HG03439 (cell line): ENCODE results near the gene ADIPOR2.
"Not testable (repeated sequence)": the region's sequence is repeated elsewhere in the genome, so short reads cannot be mapped to it uniquely, and the experiment has no call there.

Source experiments
- ATAC-seq: cut with Tn5 transposase; IDR thresholded peaks from one replicate; pipeline ENCODE4 v1.9.1; 2021; ENCODE audit warnings: mild to moderate bottlenecking, moderate library complexity; ENCODE audit not compliant: unreplicated experiment

Gene ADIPOR2

DNA sequence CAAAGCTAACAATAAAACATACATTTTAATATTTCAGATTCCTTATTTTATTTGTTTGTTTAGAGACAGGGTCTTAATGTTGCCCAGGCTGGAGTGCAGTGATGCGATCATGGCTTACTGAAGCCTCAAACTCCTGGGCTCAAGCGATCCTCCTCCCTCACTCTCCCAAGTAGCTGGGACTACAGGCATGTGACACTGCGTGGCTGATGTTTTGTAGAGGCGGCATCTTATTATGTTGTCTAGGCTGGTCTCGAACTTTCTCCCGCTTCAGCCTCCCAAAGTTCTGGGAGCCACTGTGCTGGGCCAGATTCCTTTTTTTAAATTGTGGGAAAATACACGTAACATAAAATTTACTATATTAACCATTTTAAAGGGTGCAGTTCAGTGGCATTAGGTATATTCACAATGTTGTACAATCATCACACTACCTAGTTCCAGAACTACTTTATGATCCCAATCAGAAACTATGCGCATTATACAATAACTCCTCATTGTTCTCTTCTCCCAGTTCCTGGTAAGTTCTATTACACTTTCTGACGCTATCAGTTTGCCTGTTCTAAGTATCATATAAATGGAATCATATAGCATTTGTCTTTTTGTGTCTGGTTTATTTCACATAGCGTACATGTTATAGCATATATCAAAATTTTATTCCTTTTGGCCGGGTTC is 40.3 kb downstream of the ADIPOR2 start:
- ATAC-seq = no peak

DNA sequence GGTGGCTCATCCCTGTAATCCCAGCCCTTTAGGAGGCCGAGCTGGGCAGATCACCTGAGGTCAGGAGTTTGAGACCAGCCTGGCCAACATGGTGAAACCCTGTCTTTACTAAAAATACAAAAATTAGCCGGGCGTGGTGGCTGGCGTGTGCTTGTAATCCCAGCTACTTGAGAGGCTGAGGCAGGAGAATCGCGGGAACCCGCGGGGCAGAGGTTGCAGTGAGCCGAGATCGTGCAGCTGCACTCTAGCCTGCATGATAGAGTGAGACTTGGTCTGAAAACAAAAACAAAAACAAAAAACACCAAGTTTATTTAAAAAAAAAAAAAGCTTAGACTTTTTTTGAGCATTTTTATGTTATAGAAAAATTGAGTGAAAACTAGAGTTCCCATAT is 40.8 kb downstream of the ADIPOR2 start:
- not testable (repeated sequence) for ATAC-seq

DNA sequence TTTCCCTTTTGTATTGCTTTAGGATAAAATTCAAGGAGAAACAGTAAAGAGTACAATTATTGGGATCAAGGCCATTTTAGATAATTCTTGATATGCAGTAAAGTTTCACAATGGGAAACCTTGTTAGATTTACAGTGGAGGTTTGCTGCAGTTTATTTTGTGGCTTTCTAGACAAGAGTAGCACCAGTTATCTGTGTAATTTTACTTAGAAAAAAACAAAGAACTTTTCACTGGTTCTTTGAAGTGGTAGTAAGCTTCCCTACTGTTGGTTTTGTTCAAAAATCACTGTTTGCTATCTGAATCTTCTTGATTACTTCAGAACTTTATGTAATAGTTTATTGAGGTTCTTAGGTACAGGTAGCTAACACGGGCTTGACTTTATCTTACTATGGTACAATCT is 42.0 kb downstream of the ADIPOR2 start:
- ATAC-seq = no peak

GRCh38 chr12:1733712-1734111 is 42.8 kb downstream of the ADIPOR2 start:
- ATAC-seq = not testable (repeated sequence)

GRCh38 chr12:1737652-1738286 is 46.9 kb downstream of the ADIPOR2 start:
- ATAC-seq = no peak

DNA sequence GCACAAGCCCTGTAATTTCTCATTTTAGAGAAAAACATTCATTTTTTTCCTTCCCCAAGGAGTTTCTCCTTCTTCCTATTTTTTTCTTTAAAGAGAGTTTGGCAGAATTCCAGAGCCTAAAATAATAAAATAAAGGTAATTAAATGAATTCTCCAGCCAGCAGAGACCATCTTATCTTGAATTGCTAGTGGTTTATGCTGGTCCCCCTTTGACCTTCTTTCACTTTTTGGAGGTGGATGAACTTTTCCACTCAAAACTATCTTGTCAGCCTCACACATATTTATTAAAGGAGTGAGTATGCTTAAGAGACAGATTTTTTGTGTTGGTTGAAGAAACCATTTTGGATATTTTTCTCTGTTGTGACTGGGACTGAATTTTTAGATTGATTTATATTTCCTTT is 47.6 kb downstream of the ADIPOR2 start:
- ATAC-seq = no peak

- no peak for ATAC-seq
These were observed 48.5 kb downstream of the ADIPOR2 start for GRCh38 chr12:1739368-1739767.

DNA sequence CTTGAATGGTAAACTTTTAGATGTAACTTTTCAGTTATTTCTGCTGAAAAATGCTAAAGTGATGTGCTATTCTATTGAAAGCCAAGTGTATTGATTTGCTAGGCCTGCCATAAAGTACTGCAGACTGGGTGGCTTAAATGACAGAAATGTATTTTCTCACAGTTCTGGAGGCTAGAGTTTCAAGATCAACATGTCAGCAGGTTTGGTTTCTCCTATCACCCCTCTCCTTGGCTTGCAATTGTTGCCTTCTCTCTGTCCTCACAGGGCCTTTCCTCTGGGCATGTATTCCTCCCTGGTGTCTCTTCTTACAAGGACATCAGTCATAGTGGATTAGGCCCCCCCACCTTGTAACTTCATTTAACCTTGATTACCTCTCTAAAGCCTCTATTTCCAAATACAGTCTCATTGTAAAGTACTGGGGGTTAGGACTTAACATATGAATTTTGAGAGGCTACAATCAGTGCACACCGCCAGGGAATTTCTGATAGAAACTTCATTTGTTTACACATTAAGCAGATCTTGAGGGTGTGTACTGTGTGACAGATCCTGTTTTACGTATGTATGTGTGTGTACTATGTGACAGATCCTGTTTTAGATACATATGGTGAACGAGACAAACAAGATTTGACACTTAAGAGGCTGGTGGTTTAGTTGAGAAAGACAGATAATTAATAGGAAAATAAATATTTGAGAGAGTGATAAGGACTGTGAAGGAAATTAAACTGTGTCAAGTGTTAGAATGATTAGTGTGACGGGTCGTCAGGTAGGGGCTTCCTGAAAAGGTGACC is 49.5 kb downstream of the ADIPOR2 start:
- ATAC-seq = no peak

DNA sequence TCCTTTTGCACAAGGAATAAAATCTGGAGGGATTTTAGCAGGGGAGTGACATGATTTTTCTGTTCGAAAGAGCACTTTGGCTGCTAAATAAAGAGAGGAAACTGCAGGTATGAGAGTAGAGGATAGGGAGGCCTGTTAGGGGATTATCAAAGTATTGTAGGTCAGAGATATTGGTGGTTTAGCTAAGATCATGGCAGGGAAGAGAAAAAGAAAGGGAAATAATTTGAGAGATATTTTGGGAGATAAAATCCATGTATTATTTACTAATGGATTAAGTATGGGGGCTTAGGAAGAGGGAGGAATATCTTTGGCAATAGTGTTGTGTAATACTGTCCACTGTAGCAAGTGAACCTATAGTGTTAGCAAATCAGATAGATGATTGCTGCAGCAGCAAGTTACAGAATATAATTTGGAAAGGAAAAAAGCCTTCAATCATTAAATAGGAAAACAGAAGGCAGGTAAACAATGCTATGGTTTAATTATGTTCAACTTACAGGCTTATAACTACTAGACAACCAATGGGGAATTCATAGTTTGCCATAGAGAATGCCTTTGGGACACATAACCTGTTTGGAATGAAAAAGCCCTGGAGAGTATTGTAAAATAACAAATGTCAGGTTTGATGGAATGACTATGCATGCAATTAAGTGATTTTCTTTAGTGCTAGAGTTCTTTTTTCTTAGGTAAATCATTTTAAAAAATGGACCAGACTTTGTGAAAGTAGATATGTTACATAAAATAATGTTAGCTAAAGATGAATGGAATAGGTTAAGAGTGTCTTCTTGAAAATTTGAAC is 50.5 kb downstream of the ADIPOR2 start:
- ATAC-seq = no peak

DNA sequence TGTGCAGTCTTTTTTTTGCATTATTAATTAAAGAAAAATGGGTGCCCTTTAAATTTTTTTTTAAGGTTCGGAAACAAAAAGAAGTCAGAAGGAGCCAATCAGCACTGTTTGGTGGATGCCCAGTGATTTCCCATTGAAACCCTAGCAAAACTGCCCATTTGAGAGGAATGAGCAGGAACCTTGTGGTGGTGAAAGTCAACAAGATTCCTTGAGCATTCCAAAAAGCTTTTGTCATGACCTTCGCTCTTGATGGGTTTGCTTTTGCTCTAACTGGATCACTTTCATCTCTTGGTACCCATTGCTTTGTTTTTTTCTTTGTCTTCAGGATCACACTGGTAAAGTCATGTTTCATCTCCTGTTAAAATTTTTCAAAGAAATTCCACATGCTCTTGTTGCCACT is 54.1 kb downstream of the ADIPOR2 start:
- ATAC-seq = no peak

DNA sequence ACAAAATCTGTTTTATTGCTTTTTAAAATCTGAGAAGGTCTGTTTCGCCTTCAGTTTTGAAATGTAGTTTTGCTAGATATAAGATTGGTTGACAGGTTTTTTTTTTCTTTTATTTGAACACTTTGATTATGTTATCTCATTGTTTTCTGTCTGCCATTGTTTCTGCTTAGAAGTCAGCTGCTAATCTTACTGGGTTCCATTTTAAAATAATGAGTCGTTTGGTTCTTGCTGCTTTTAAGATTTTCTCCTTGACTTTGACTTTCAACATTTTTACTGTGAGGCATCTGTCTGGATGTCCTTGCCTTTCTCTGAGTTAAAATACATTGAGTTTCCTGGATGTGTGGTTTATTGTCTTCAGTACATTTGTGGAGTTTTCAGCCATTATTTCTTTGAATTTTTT is 56.7 kb downstream of the ADIPOR2 start:
- ATAC-seq = no peak

DNA sequence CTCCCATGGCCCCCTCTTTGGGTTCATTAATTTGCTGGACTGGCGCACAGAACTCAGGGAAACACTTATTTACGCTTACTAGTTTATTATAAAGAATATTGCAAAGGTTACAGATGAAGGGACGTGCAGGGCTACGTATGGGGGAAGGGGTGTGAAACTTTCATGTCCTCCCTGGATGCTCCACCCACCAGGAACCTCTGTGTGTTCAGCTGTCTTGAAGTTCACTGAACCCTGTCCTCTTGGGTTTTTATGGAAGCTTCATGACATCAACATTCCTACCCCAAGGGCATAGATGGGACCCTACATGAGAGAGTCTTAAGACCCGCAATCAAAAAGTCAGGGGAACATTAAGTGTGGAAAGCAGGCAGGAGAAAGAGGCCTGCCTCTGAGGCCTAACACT is 58.1 kb downstream of the ADIPOR2 start:
- ATAC-seq = no peak

DNA sequence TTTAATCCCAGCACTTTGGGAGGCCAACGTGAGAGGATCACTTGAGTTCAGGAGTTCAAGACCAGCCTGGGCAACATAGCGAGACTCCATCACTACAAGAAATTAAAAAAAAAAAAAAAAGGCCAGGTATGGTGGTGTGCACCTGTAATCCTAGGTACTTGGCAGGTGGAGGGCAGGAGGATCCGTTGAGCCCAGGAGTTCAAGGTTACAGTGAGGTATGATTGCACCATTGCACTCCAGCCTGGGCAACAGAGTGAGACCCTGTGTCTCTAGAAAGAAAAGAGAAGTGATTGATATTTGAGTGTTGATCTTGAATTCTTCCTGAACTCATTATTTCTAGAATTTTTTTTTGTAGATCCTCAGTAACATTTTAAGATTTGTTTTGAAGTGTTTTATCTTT is 59.4 kb downstream of the ADIPOR2 start:
- ATAC-seq = no peak

- ATAC-seq = no peak
These were observed 67.5 kb downstream of the ADIPOR2 start for GRCh38 chr12:1758376-1758775.

- ATAC-seq = no peak
These were observed 68.0 kb downstream of the ADIPOR2 start for GRCh38 chr12:1758887-1759286.

GRCh38 chr12:1760566-1761382 is 69.9 kb downstream of the ADIPOR2 start:
- ATAC-seq = no peak

- no peak for ATAC-seq
These were observed 71.0 kb downstream of the ADIPOR2 start for GRCh38 chr12:1761857-1762256.

DNA sequence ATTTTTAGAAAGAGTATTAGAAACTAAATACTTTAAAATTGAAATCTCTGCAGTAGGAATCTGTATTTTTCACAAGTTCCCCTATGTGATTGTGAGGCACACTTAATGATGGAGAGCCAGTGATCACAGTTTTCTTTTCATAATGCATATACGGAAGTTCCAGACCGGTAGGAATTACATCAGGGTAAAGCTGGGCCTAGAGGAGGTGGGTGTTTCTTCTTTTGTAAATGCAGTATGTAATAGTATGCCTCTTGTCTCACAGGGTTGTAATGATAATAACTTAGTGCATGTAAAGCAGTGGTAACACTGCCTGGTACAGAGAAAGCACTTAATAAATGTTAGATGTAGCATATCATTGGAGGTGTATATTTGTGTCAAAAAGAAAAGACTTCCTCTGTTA is 72.3 kb downstream of the ADIPOR2 start:
- no peak for ATAC-seq

- ATAC-seq = no peak
These were observed 75.2 kb downstream of the ADIPOR2 start for GRCh38 chr12:1766110-1766509.

- no peak for ATAC-seq
These were observed 76.7 kb downstream of the ADIPOR2 start for GRCh38 chr12:1767407-1768090.
